Dendritic cell treated with granulocyte-macrophage colony-stimulating factor and Interleukin-4, amounts not matched to agents 40 ng/mL and 50 ng/mL, for 4 days (primary cell): ENCODE data around the gene PDLIM4.

Source experiments
- H3K27ac Mint-ChIP-seq: one replicate; pipeline ENCODE4 v1.8.0; 2022; ENCODE audit warnings: mild to moderate bottlenecking, mixed read lengths
- H3K27me3 Mint-ChIP-seq: one replicate; pipeline ENCODE4 v1.8.0; 2022; ENCODE audit warnings: mild to moderate bottlenecking, mixed read lengths
- H3K36me3 Mint-ChIP-seq: one replicate; pipeline ENCODE4 v1.8.0; 2022; ENCODE audit warnings: low read depth, mixed read lengths
- H3K4me1 Mint-ChIP-seq: one replicate; pipeline ENCODE4 v1.8.0; 2022; ENCODE audit warnings: low read depth, mixed read lengths
- H3K4me3 Mint-ChIP-seq: one replicate; pipeline ENCODE4 v1.8.0; 2022; ENCODE audit warnings: mild to moderate bottlenecking, moderate library complexity, mixed read lengths
- H3K9me3 Mint-ChIP-seq: one replicate; pipeline ENCODE4 v1.8.0; 2022; ENCODE audit warnings: mixed read lengths
- intact Hi-C: fragments of 100-400 bp; cut with micrococcal nuclease; formaldehyde crosslinking; loops from one replicate; pipeline ENCODE4 v1.15.0; 2022

The PDLIM4 gene

GRCh38 chr5:132263548-132264261 is 6.2 kb downstream of the PDLIM4 start:
- no peaks in the 10 kb centered on the region for H3K9me3 Mint-ChIP-seq
- H3K4me1 Mint-ChIP-seq: peaks cover 46% of the 10 kb centered on the region
- intact Hi-C loops: no loop called here
- H3K4me3 Mint-ChIP-seq: no peak overlapping the region
- no peak overlapping the region for H3K27ac Mint-ChIP-seq
- H3K36me3 Mint-ChIP-seq: peaks cover 6% of the 10 kb centered on the region
- H3K27me3 Mint-ChIP-seq: peaks cover 10% of the 10 kb centered on the region

GRCh38 chr5:132264546-132265335 is 7.2 kb downstream of the PDLIM4 start:
- H3K36me3 Mint-ChIP-seq: peaks cover 6% of the 10 kb centered on the region
- intact Hi-C loops: no loop called here
- peaks cover 36% of the 10 kb centered on the region for H3K4me1 Mint-ChIP-seq
- H3K4me3 Mint-ChIP-seq: no peak overlapping the region
- no peaks in the 10 kb centered on the region for H3K9me3 Mint-ChIP-seq
- no peak overlapping the region for H3K27ac Mint-ChIP-seq
- H3K27me3 Mint-ChIP-seq: peaks cover 8% of the 10 kb centered on the region

- H3K27me3 Mint-ChIP-seq: peaks cover 5% of the 10 kb centered on the region
- intact Hi-C loops: no loop called here
- peaks cover 6% of the 10 kb centered on the region for H3K36me3 Mint-ChIP-seq
- H3K4me3 Mint-ChIP-seq: no peak overlapping the region
- no peaks in the 10 kb centered on the region for H3K9me3 Mint-ChIP-seq
- H3K4me1 Mint-ChIP-seq: peaks cover 28% of the 10 kb centered on the region
- no peak overlapping the region for H3K27ac Mint-ChIP-seq
Measured at GRCh38 chr5:132265336-132266030, 8.0 kb downstream of the PDLIM4 start.

GRCh38 chr5:132266031-132266835 is 8.7 kb downstream of the PDLIM4 start:
- intact Hi-C loops: no loop called here
- peaks cover 6% of the 10 kb centered on the region for H3K36me3 Mint-ChIP-seq
- H3K9me3 Mint-ChIP-seq: no peaks in the 10 kb centered on the region
- H3K4me1 Mint-ChIP-seq: peaks cover 23% of the 10 kb centered on the region
- no peak overlapping the region for H3K27ac Mint-ChIP-seq
- H3K4me3 Mint-ChIP-seq: no peak overlapping the region
- peaks cover 11% of the 10 kb centered on the region for H3K27me3 Mint-ChIP-seq

- Mint-ChIP-seq H3K27me3 (peaks cover 15% of the 10 kb centered on the region), H3K27ac (no peak overlapping the region), H3K4me1 (peaks cover 24% of the 10 kb centered on the region)
Measured at GRCh38 chr5:132266836-132267160, 9.3 kb downstream of the PDLIM4 start.

GRCh38 chr5:132267166-132267739 is 9.8 kb downstream of the PDLIM4 start:
- no peak overlapping the region for H3K27ac Mint-ChIP-seq

More at GRCh38 chr5:132266836-132267160, 9.3 kb downstream of the PDLIM4 start:
- intact Hi-C loops: no loop called here
- Mint-ChIP-seq H3K36me3 (peaks cover 6% of the 10 kb centered on the region), H3K4me3 (no peak overlapping the region), H3K9me3 (no peaks in the 10 kb centered on the region)

GRCh38 chr5:132267931-132268768 is 10.7 kb downstream of the PDLIM4 start:
- Mint-ChIP-seq H3K36me3 (peaks cover 6% of the 10 kb centered on the region), H3K27me3 (peaks cover 27% of the 10 kb centered on the region), H3K9me3 (no peaks in the 10 kb centered on the region), H3K4me1 (peaks cover 31% of the 10 kb centered on the region), H3K27ac (no peak overlapping the region), H3K4me3 (no peak overlapping the region)
- intact Hi-C loops: no loop called here

More at GRCh38 chr5:132267166-132267739, 9.8 kb downstream of the PDLIM4 start:
- Mint-ChIP-seq H3K36me3 (peaks cover 6% of the 10 kb centered on the region), H3K9me3 (no peaks in the 10 kb centered on the region), H3K4me3 (no peak overlapping the region), H3K4me1 (peaks cover 23% of the 10 kb centered on the region), H3K27me3 (peaks cover 19% of the 10 kb centered on the region)
- intact Hi-C loops: no loop called here

- H3K4me1 Mint-ChIP-seq: peaks cover 27% of the 10 kb centered on the region
- no peak overlapping the region for H3K27ac Mint-ChIP-seq
- H3K9me3 Mint-ChIP-seq: no peaks in the 10 kb centered on the region
- intact Hi-C loops: no loop called here
- H3K36me3 Mint-ChIP-seq: peaks cover 6% of the 10 kb centered on the region
- H3K4me3 Mint-ChIP-seq: no peak overlapping the region
- H3K27me3 Mint-ChIP-seq: peaks cover 31% of the 10 kb centered on the region
Measured at GRCh38 chr5:132268769-132269551, 11.5 kb downstream of the PDLIM4 start.

- Mint-ChIP-seq H3K36me3 (peaks cover 6% of the 10 kb centered on the region), H3K4me1 (peaks cover 19% of the 10 kb centered on the region), H3K27me3 (peaks cover 31% of the 10 kb centered on the region), H3K27ac (no peak overlapping the region), H3K4me3 (no peak overlapping the region), H3K9me3 (no peaks in the 10 kb centered on the region)
- intact Hi-C loops: loop anchor here (5.0 kb wide), 1 partner anchor 103 kb away; no protein-coding TSS in a partner anchor
Measured at GRCh38 chr5:132269635-132270334, 12.3 kb downstream of the PDLIM4 start.

- Mint-ChIP-seq H3K27me3 (peaks cover 30% of the 10 kb centered on the region), H3K4me1 (peaks cover 18% of the 10 kb centered on the region), H3K9me3 (no peaks in the 10 kb centered on the region), H3K27ac (no peak overlapping the region), H3K36me3 (peaks cover 6% of the 10 kb centered on the region), H3K4me3 (no peak overlapping the region)
- intact Hi-C loops: loop anchor here (5.0 kb wide), 1 partner anchor 102 kb away; no protein-coding TSS in a partner anchor
Measured at GRCh38 chr5:132270335-132270665, 12.8 kb downstream of the PDLIM4 start.

GRCh38 chr5:132270706-132271105 is 13.2 kb downstream of the PDLIM4 start:
- intact Hi-C loops: loop anchor here (5.0 kb wide), 1 partner anchor 102 kb away; no protein-coding TSS in a partner anchor
- Mint-ChIP-seq H3K27me3 (peaks cover 30% of the 10 kb centered on the region), H3K36me3 (peaks cover 6% of the 10 kb centered on the region), H3K27ac (no peak overlapping the region), H3K9me3 (no peaks in the 10 kb centered on the region), H3K4me3 (no peak overlapping the region), H3K4me1 (peaks cover 18% of the 10 kb centered on the region)
